Spleen (tissue), 11 donors: Measurements from ENCODE around the gene ACSF2. TPM values are rescaled to one million over a fixed set of nuclear protein-coding genes. Genes with fewer than 3 reads are reported as not detected.

Experiments
- DNase-seq: peaks from one replicate; pipeline ENCODE4 v3.0.0-alpha.2; 2020
- H3K27ac ChIP-seq, 8 donors: fragments of 200-600 bp; sonication (generic) in 7 of 8; 1 replicate in 4 of 8; 2 replicates in 4 of 8; pipeline versions ENCODE4 v1.5.0 to v1.8.0; 2016 to 2021; ENCODE audit warnings: inconsistent platforms in 4 of 8, mild to moderate bottlenecking in 4 of 8, moderate library complexity in 1 of 8
- H3K27me3 ChIP-seq, 7 donors: fragments of 200-600 bp; sonication (generic) in 6 of 7; replicated peaks in 1 of 7; 1 replicate in 4 of 7; 2 replicates in 3 of 7; pipeline versions ENCODE4 v1.5.0 to v1.8.0; 2016 to 2021; ENCODE audit warnings: inconsistent platforms in 3 of 7, mild to moderate bottlenecking in 1 of 7
- H3K36me3 ChIP-seq, 6 donors: fragments of 200-600 bp; sonication (generic) in 5 of 6; 1 replicate in 4 of 6; 2 replicates in 2 of 6; pipeline versions ENCODE4 v1.5.0 to v1.8.0; 2016 to 2021; ENCODE audit warnings: inconsistent platforms in 2 of 6
- H3K4me1 ChIP-seq, 6 donors: fragments of 200-600 bp; sonication (generic) in 5 of 6; 1 replicate in 3 of 6; 2 replicates in 3 of 6; pipeline versions ENCODE4 v1.5.0 to v1.8.0; 2016 to 2021; ENCODE audit warnings: inconsistent platforms in 3 of 6
- H3K4me3 ChIP-seq, 8 donors: fragments of 200-600 bp; sonication (generic) in 7 of 8; 1 replicate in 4 of 8; 2 replicates in 4 of 8; pipeline versions ENCODE4 v1.5.0 to v1.8.0; 2016 to 2021; ENCODE audit warnings: inconsistent platforms in 4 of 8, mild to moderate bottlenecking in 4 of 8, moderate library complexity in 2 of 8
- H3K9me3 ChIP-seq, 8 donors: fragments of 200-600 bp; sonication (generic) in 7 of 8; 1 replicate in 4 of 8; 2 replicates in 4 of 8; pipeline versions ENCODE4 v1.5.0 to v1.8.0; 2016 to 2021; ENCODE audit warnings: inconsistent platforms in 4 of 8
- POLR2A ChIP-seq, 3 donors: fragments of 450-650 bp; IDR thresholded peaks; one replicate each; pipeline ENCODE4 v1.5.1; 2017; ENCODE audit warnings: antibody characterized with exemption in 3 of 3, mild to moderate bottlenecking in 1 of 3
- POLR2AphosphoS5 ChIP-seq, 3 donors: sonication (generic); formaldehyde crosslinking; IDR thresholded peaks; one replicate each; pipeline ENCODE4 v1.5.1; 2017; ENCODE audit warnings: antibody characterized with exemption in 3 of 3
- WGBS, 5 donors: extraction: QIAGEN DNeasy Blood & Tissue Kit in 3 of 5; methylation state at CpG; one replicate each; pipeline versions ENCODE4 v1.1.5 to v1.1.7; 2013 to 2018; 5-methylcytosine and 5-hydroxymethylcytosine counted together
- intact Hi-C: fragments of 100-400 bp; cut with DNase I; formaldehyde crosslinking; loops from one replicate; pipeline ENCODE4 v1.15.0; 2023; ENCODE audit warnings: low total_unique reads
- polyA plus RNA-seq, 3 donors: library from polyadenylated mRNA; stranded (reverse); fragments of 200-250 nt; gene quantifications; one replicate each; pipeline ENCODE4 v1.2.1, GENCODE V29; 2013
- total RNA-seq, 7 donors: library from RNA; depleted of rRNA in 3 of 7; stranded (reverse); fragments of >200 nt in 3 of 7; fragmentation: NEBNext Ultra II Directional in 4 of 7; extraction: Animal tissue kit (Norgen Biotek cat#: 25700) in 4 of 7; gene quantifications; one replicate each; pipeline versions ENCODE4 v1.1.0 to v1.2.1, GENCODE V29; 2016 to 2021
- TF ChIP-seq, protein P1 (sequence below), 11 experiments: fragments of 200-600 bp in 7 of 11; fragments of 450-650 bp in 4 of 11; sonication (generic) in 4 of 11; IDR thresholded peaks in 8 of 11; conservative IDR thresholded peaks in 3 of 11; 1 replicate in 7 of 11; 2 replicates in 4 of 11; pipeline versions ENCODE4 v1.4.0 to v1.8.0; 2016 to 2021; ENCODE audit warnings: antibody characterized with exemption in 11 of 11, inconsistent platforms in 4 of 11, mild to moderate bottlenecking in 1 of 11
- donor health status: healthy with polysubstance abuse.
- donor health status: DM: no; HTN: no; CAD: no; lungs with moderate emphysema.
- donor health status: DM: no; HTN: no; CAD: no.
- donor health status: Bipolar disorder and iron deficiency.
- donor health status: healthy.
- donor health status: DM: no; HTN: no; CAD: no.
- donor health status: DM: yes; HTN: yes; CAD: no.

ACSF2 gene
- total and polyA plus RNA-seq, 10 donors, result 21.7 to 50.0 (median 39.1) TPM

DNA sequence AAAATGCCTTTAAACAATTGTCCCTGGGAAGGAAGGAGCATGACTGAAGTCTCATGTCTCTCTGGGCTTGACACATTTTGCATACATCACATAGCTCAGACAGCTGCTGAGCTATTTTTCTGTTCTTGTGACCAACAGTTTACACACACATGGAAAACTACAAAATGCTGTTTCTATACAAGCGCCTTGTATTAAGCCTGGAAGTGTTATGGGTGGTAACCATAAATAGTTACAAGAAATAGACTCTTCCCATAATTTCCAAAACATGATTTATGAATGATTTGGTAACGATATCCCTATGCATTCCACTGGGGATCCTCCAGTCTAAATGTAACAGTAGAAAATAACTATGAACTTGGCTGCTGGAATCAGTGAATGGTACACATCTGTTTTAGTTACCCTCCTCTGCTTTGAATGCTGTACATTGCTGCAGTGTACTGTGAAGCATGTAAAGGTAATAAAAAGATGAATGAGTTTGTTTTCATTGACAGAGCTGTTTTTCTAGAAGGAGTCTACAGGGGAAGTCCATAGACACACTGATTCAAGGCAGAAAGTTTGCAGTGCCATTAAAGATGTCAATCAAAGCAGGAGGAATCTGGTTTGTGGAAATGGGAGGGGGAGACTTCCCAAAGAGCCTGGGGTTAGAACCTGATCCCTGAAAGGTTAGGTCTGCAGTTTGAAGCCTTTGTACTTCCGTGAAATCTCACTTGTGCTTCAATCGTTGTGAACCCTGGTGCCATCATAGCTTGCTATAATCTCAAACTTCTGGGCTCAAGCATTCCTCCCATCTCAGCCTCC lies 5.0 kb downstream of the ACSF2 start:
- no peaks in the 10 kb centered on the region for H3K9me3 ChIP-seq
- no peak for DNase-seq
- no peak overlapping the region for H3K27ac ChIP-seq

DNA sequence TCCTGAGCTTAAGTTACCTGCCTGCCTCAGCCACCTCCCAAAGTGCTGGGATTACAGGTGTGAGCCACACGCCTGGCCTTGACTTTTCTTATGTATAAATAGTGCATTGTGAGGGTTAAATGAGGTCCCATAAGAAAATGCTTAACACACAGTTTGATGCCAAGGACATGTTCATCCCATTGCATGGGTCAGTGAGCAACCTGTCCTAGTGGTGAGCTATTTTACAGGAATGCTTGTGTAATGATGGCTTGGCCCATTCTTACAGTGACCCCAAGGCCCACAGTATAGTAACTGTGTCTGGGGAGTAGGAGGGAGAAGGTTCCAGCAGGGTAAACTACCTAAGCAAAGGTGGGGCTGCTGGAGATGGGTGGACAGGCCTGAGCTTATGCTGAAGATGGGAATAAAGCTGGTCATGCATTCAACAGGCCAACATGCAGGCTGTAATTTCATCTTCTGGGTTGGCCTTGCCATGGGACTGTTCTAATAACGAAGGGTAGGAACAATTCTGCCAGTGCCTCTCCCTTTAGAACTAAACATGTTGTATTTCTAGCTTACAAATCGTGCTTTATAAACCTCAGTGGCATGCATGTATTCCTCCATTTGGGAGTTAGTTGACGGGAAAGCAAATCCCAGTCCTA lies 6.2 kb downstream of the ACSF2 start:
- WGBS, 5 donors, result 82 to 95% (median 88%) methylated on average over 4 of the region's 4 CpGs
- Histone ChIP-seq H3K4me3 (no peak overlapping the region), H3K27ac (no peak overlapping the region), H3K9me3 (no peaks in the 10 kb centered on the region), H3K4me1 (peaks cover 1 to 18% (median 9%) of the 10 kb centered on the region in 6 donors), H3K27me3 (no peaks in the 10 kb centered on the region), H3K36me3 (peaks cover 0 to 33% (median 0%) of the 10 kb centered on the region in 6 donors)
- no peak for TF ChIP-seq POLR2A (IDR thresholded peaks at IDR 0.05)
- TF ChIP-seq, protein P1, sequence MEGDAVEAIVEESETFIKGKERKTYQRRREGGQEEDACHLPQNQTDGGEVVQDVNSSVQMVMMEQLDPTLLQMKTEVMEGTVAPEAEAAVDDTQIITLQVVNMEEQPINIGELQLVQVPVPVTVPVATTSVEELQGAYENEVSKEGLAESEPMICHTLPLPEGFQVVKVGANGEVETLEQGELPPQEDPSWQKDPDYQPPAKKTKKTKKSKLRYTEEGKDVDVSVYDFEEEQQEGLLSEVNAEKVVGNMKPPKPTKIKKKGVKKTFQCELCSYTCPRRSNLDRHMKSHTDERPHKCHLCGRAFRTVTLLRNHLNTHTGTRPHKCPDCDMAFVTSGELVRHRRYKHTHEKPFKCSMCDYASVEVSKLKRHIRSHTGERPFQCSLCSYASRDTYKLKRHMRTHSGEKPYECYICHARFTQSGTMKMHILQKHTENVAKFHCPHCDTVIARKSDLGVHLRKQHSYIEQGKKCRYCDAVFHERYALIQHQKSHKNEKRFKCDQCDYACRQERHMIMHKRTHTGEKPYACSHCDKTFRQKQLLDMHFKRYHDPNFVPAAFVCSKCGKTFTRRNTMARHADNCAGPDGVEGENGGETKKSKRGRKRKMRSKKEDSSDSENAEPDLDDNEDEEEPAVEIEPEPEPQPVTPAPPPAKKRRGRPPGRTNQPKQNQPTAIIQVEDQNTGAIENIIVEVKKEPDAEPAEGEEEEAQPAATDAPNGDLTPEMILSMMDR (IDR thresholded peaks at IDR 0.05 in 8 of 11, conservative IDR thresholded peaks at IDR 0.05 in 3 of 11), result no peak
- no peak for TF ChIP-seq POLR2AphosphoS5 (IDR thresholded peaks at IDR 0.05)
- no peak for DNase-seq
- intact Hi-C loops, result no loop called here

More for the DNA sequence above, 5.0 kb downstream of the ACSF2 start:
- WGBS, 5 donors, result 79 to 91% (median 88%) methylated on average over 4 of the region's 4 CpGs
- no peak overlapping the region for H3K4me3 ChIP-seq
- H3K4me1 ChIP-seq, result peaks cover 9 to 30% (median 20%) of the 10 kb centered on the region in 6 donors
- intact Hi-C loops, result no loop called here
- H3K27me3 ChIP-seq, result no peaks in the 10 kb centered on the region
- TF ChIP-seq POLR2A (IDR thresholded peaks at IDR 0.05) (no peak), POLR2AphosphoS5 (IDR thresholded peaks at IDR 0.05) (no peak)
- TF ChIP-seq, protein P1 (IDR thresholded peaks at IDR 0.05 in 8 of 11, conservative IDR thresholded peaks at IDR 0.05 in 3 of 11), result no peak
- peaks cover 0 to 23% (median 0%) of the 10 kb centered on the region in 6 donors for H3K36me3 ChIP-seq

DNA sequence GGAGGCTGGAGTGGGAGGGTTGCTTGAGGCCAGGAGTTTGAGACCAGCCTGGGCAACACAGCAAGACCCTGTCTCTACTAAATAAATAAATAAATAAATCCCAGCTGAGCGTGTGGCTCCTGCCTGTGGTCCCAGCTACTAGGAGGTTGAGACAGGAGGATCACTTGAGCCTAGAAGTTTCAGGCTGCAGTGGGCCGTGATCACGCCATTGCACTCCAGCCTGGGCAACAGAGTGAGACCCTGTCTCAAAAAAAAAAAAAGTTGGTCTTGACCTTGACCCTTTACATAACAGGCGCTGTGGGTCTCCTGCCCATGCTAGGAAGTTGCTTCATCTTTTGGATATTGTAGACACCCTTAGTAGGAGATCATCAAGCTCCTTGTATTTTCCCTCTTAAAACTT lies 11.4 kb downstream of the ACSF2 start:
- intact Hi-C loops, result no loop called here
- Histone ChIP-seq H3K4me1 (no peaks in the 10 kb centered on the region), H3K9me3 (no peaks in the 10 kb centered on the region), H3K36me3 (peaks cover 0 to 32% (median 0%) of the 10 kb centered on the region in 6 donors), H3K27me3 (no peaks in the 10 kb centered on the region), H3K27ac (no peak overlapping the region), H3K4me3 (no peak overlapping the region)
- DNase-seq, result no peak
- TF ChIP-seq, protein P1 (IDR thresholded peaks at IDR 0.05 in 8 of 11, conservative IDR thresholded peaks at IDR 0.05 in 3 of 11), result no peak
- no peak for TF ChIP-seq POLR2A (IDR thresholded peaks at IDR 0.05)
- no peak for TF ChIP-seq POLR2AphosphoS5 (IDR thresholded peaks at IDR 0.05)
- 91 to 98% (median 95%) methylated on average over 4 of the region's 4 CpGs for WGBS, 5 donors

DNA sequence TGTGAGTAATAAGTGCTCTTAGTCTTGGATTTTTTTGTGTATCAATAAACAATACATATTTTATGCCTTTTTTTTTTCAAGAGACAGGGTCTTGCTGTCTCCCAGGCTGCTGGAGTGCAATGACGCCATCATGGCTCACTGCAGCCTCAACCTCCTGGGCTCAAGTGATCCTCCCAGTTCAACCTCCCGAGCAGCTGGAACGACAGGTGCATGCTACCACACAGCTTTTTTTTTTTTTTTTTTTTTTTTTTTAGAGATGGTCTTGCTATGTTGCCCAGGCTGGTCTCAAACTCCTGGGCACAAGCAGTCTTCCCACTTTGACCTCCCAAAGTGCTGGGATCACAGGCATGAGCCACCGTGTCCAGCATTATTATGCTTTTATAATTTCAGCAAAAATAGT lies 13.0 kb downstream of the ACSF2 start:
- TF ChIP-seq POLR2AphosphoS5 (IDR thresholded peaks at IDR 0.05) (no peak), POLR2A (IDR thresholded peaks at IDR 0.05) (no peak)
- TF ChIP-seq, protein P1 (IDR thresholded peaks at IDR 0.05 in 8 of 11, conservative IDR thresholded peaks at IDR 0.05 in 3 of 11), result no peak
- H3K9me3 ChIP-seq, result no peaks in the 10 kb centered on the region
- intact Hi-C loops, result no loop called here
- H3K36me3 ChIP-seq, result peaks cover 0 to 24% (median 0%) of the 10 kb centered on the region in 6 donors
- peaks cover 0 to 8% (median 0%) of the 10 kb centered on the region in 6 donors for H3K4me1 ChIP-seq
- H3K4me3 ChIP-seq, result no peak overlapping the region
- H3K27ac ChIP-seq, result no peak overlapping the region
- DNase-seq, result no peak
- 93 to 96% (median 94%) methylated on average over 4 of the region's 4 CpGs for WGBS, 5 donors
- H3K27me3 ChIP-seq, result no peaks in the 10 kb centered on the region
